ENCODE data around the gene TLE3. TPM values are rescaled to one million over a fixed set of nuclear protein-coding genes. Genes with fewer than 3 reads are reported as not detected.

TLE3 gene
- total RNA-seq, 1 donor from 2014 or later, result 63.7 TPM

GRCh38 chr15:70088455-70088854 is 9.3 kb downstream of the TLE3 start:
- no peaks in the 10 kb centered on the region for H3K27me3 ChIP-seq (ENCODE audit: low read depth)
- no peaks in the 10 kb centered on the region for H3K9me3 ChIP-seq
- no peak overlapping the region for H3K27ac ChIP-seq
- peaks cover 75% of the 10 kb centered on the region for H3K36me3 ChIP-seq
- DNase-seq, result no peak
- H3K4me1 ChIP-seq, result peaks cover 82% of the 10 kb centered on the region
- no peak for TF ChIP-seq CTCF (IDR thresholded peaks at IDR 0.05)
- peak; percentile 56 to 82 for ATAC-seq
- H3K4me3 ChIP-seq, result no peak overlapping the region
- intact Hi-C loops (cut with DNase I), result no loop called here

GRCh38 chr15:70087708-70088352 is 9.9 kb downstream of the TLE3 start:
- intact Hi-C loops (cut with DNase I), result no loop called here
- Histone ChIP-seq H3K9me3 (no peaks in the 10 kb centered on the region), H3K4me3 (no peak overlapping the region), H3K27ac (no peak overlapping the region), H3K27me3 (ENCODE audit: low read depth) (no peaks in the 10 kb centered on the region), H3K4me1 (peaks cover 76% of the 10 kb centered on the region), H3K36me3 (peaks cover 79% of the 10 kb centered on the region)
- no peak for TF ChIP-seq CTCF (IDR thresholded peaks at IDR 0.05)
- ATAC-seq (no peak), DNase-seq (peak; percentile 22)

- ATAC-seq (no peak), DNase-seq (no peak)
- H3K4me1 ChIP-seq, result peaks cover 64% of the 10 kb centered on the region
- no peaks in the 10 kb centered on the region for H3K9me3 ChIP-seq
- H3K36me3 ChIP-seq, result peaks cover 90% of the 10 kb centered on the region
- H3K27ac ChIP-seq, result no peak overlapping the region
- H3K27me3 ChIP-seq (ENCODE audit: low read depth), result no peaks in the 10 kb centered on the region
- intact Hi-C loops (cut with DNase I), result no loop called here
- no peak overlapping the region for H3K4me3 ChIP-seq
- TF ChIP-seq CTCF (IDR thresholded peaks at IDR 0.05), result no peak
Observed at GRCh38 chr15:70086636-70087035, 11.1 kb downstream of the TLE3 start.

- Histone ChIP-seq H3K27ac (no peak overlapping the region), H3K4me3 (no peak overlapping the region), H3K27me3 (ENCODE audit: low read depth) (no peaks in the 10 kb centered on the region), H3K36me3 (peaks cover 92% of the 10 kb centered on the region), H3K9me3 (no peaks in the 10 kb centered on the region), H3K4me1 (peaks cover 53% of the 10 kb centered on the region)
- intact Hi-C loops (cut with DNase I), result no loop called here
- no peak for ATAC-seq
- TF ChIP-seq CTCF (IDR thresholded peaks at IDR 0.05), result no peak
- no peak for DNase-seq
Observed at GRCh38 chr15:70084461-70084860, 13.3 kb downstream of the TLE3 start.

DNA sequence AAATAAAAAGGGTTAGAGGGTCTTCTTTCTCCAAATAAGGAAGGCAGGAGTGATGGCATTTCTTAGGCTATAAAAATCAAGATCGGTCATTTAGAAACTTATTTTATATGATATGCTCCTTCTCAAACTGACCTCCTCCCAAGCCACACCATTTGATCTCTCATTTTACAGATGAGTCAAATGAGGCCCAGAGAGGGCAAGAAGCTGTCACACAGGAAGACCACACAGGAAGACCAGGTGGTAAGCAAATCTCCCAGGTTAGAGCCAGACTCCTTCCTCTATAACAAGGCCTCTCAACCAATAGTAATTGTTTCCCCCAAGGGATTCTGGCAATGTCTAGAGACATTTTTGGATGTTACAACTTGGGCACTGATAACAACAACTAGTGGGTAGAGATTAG is 13.8 kb downstream of the TLE3 start:
- Histone ChIP-seq H3K9me3 (no peaks in the 10 kb centered on the region), H3K4me3 (no peak overlapping the region), H3K4me1 (peaks cover 53% of the 10 kb centered on the region), H3K36me3 (peaks cover 88% of the 10 kb centered on the region), H3K27me3 (ENCODE audit: low read depth) (no peaks in the 10 kb centered on the region), H3K27ac (no peak overlapping the region)
- intact Hi-C loops (cut with DNase I), result no loop called here
- ATAC-seq, result no peak
- TF ChIP-seq CTCF (IDR thresholded peaks at IDR 0.05), result no peak
- DNase-seq, result no peak
